D721Med (cell line): ENCODE data around the gene CDH23.

Experiments
- DNase-seq: peaks from one replicate; pipeline ENCODE4 v3.0.0; 2011; ENCODE audit warnings: low spot score; ENCODE audit not compliant: insufficient read length
- FAIRE-seq: peaks from 2 replicates; lab custom pipeline; 2011; peaks lifted over from hg19 to GRCh38; lab: Jason Lieb, UNC
- CTCF ChIP-seq: IDR thresholded peaks from 2 replicates; pipeline ENCODE4 v1.5.1; 2012; ENCODE audit warnings: mild to moderate bottlenecking, control low read depth; ENCODE audit not compliant: insufficient read depth; ENCODE audit errors: missing control alignments

The CDH23 gene

GRCh38 chr10:71568896-71569492 lies 172.3 kb downstream of the CDH23 start:
- FAIRE-seq (no peak), DNase-seq (no peak)
- TF ChIP-seq CTCF = no peak

GRCh38 chr10:71569775-71570588 lies 173.3 kb downstream of the CDH23 start:
- peak; percentile 81 for TF ChIP-seq CTCF
- no peak for FAIRE-seq

GRCh38 chr10:71571460-71572175 lies 174.9 kb downstream of the CDH23 start:
- DNase-seq (no peak), FAIRE-seq (no peak)
- no peak for TF ChIP-seq CTCF

More at GRCh38 chr10:71569775-71570588, 173.3 kb downstream of the CDH23 start:
- peak; percentile 83 for DNase-seq

GRCh38 chr10:71572962-71573361 lies 176.2 kb downstream of the CDH23 start:
- FAIRE-seq (no peak), DNase-seq (no peak)

GRCh38 chr10:71573562-71574518 lies 177.1 kb downstream of the CDH23 start:
- TF ChIP-seq CTCF = no peak
- DNase-seq (no peak), FAIRE-seq (no peak)

More at GRCh38 chr10:71572962-71573361, 176.2 kb downstream of the CDH23 start:
- TF ChIP-seq CTCF = no peak

GRCh38 chr10:71575451-71575850 lies 178.7 kb downstream of the CDH23 start:
- DNase-seq (no peak), FAIRE-seq (no peak)
- no peak for TF ChIP-seq CTCF
